GM18951 (cell line): Measurements from ENCODE around the gene NPLOC4.
"Not testable (repeated sequence)": the region's sequence is repeated elsewhere in the genome, so short reads cannot be mapped to it uniquely, and the experiment has no call there.

Experiments used
- POLR2A ChIP-seq: IDR thresholded peaks from 4 replicates; pipeline ENCODE4 v1.6.1; 2011; ENCODE audit warnings: mild to moderate bottlenecking; ENCODE audit not compliant: insufficient read length, insufficient read depth; ENCODE audit errors: extremely low read depth
- in situ Hi-C: fragments of 300-500 bp; cut with MboI; formaldehyde crosslinking; loops from one replicate; pipeline ENCODE4 v1.12.0; 2022; ENCODE audit warnings: low sequenced_read_pairs, mixed read lengths, inconsistent platforms; ENCODE audit not compliant: unreplicated experiment

NPLOC4 gene

GRCh38 chr17:81636505-81637288 lies at the start of gene NPLOC4, which contains the start of gene TSPAN10:
Gene NPLOC4, minus strand, starts transcription at chr17:81637112. Its CDS starts 182 bp downstream, at chr17:81636930.
Gene TSPAN10, plus strand, starts transcription at chr17:81637196. Its CDS starts 5,217 bp downstream, at chr17:81642413.
- peak; percentile 89 for TF ChIP-seq POLR2A
- in situ Hi-C loops: no loop called here

DNA sequence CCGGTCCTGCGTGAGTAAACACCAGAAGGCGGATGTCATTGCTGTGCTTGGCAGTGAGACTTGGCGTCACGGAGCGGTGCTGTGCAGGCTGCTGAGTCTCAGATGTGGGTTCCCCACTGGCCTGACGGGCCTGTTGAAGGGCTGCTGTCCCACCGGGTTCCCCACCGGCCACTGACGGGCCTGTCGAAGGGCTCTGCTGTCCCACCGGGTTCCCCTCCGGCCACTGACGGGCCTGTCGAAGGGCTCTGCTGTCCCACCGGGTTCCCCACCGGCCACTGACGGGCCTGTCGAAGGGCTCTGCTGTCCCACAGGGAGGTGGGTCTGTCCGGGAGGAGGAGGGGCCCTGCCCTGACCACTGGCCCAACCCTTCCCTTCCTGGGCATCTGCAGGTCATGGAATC lies 49.7 kb upstream of the NPLOC4 start:
- no peak for TF ChIP-seq POLR2A
- in situ Hi-C loops: no loop called here

DNA sequence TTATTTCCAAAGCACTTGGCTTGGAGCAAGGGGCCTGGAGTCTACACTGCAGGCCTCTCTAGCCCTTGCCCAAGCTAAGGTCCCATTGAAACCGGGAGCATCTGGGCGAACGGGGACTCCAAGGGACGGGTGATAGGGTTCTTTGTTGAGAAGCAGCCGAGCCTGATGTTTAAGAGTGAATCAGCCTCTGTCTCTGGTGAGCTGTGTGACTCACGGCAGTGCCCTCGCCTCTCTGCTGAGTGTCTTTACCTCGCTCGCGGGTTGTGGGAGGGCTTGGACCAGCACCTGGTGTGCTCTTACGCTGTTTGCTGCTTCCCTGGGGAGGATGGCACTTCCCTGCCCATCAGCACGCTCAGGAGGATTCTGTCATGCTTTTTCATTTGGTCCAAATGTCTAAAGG lies 48.2 kb upstream of the NPLOC4 start:
- in situ Hi-C loops: no loop called here
- no peak for TF ChIP-seq POLR2A

- no peak for TF ChIP-seq POLR2A
- in situ Hi-C loops: no loop called here
These were observed 47.6 kb upstream of the NPLOC4 start for GRCh38 chr17:81684442-81684911.

GRCh38 chr17:81683584-81684441 lies 46.9 kb upstream of the NPLOC4 start, which contains the start of the genes ARL16 and HGS:
Gene ARL16, minus strand, starts transcription at chr17:81683797. Its CDS starts 44 bp downstream, at chr17:81683753.
Gene HGS, plus strand, starts transcription at chr17:81684011. Its CDS starts 56 bp downstream, at chr17:81684067.
- TF ChIP-seq POLR2A: peak; percentile 77
- in situ Hi-C loops: no loop called here

DNA sequence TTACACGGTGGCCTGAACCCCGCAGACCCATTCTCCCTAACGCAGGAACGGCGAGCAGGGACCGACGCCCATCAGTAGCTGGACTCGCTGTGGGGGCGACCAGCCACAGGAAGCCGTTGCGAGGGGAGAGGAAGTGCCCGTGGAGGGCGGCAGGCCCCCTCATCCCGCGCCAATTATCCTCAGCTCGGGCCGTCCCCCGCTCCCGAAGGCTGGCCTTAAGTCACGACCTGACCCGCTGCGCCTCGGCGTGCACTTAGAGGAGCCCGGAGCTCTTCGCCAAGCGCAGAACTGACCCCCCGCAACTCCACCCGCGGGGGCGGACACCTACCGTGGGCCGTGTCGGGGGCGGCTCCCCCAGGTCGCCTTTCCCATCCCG lies 46.3 kb upstream of the NPLOC4 start:
- in situ Hi-C loops: no loop called here
- no peak for TF ChIP-seq POLR2A

DNA sequence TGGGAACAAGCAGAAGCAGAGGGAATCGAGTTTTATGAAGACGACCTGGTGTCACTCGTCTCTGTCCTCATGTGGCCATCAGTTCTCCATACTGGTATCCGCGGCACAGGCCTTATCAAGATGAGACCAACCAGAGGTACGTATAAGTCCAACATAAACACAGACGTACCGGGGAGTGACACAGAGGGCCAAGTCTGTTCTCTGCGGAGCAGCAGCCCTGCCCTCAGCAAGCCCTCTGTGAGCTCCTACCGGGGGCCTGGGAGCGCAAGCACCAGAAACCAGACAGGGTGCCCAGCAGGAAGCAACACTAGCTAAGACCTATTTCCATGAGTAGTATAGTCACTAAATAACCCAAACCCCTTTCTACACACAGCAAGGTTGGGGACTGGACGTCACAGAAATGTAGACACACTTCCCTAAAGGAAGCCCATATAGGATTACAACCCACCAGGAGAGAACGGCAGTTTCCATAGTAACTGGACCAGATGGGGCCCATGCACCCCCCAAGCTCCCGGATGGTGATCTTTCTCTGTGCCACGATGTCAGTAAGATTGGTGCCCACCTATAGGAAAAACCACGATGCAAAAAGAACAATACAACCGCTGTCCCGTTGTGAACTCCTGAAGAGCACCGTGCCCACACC lies 45.8 kb upstream of the NPLOC4 start:
- in situ Hi-C loops: no loop called here
- TF ChIP-seq POLR2A: no peak

DNA sequence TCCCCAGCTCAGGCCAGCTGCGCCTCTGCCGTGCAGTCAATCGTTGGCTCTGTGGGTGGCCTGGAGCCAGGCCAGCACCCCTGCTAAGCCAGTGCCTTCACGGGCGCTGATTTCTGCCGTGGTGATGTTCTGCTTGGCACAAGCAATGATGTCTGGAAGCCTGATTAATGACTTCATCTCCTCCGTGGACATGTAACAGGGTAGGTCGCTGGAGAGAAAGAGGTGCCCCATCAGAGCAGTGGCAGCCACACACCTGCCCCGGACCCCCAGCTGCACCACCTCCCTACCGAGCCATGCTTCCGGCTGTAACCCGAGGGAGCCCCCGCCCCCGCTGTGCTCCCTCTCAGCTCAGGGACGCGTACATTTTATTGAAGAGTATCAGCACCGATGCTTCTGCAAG lies 44.8 kb upstream of the NPLOC4 start:
- in situ Hi-C loops: no loop called here
- no peak for TF ChIP-seq POLR2A

GRCh38 chr17:81680150-81680549 lies 43.2 kb upstream of the NPLOC4 start:
- in situ Hi-C loops: no loop called here
- TF ChIP-seq POLR2A: no peak

DNA sequence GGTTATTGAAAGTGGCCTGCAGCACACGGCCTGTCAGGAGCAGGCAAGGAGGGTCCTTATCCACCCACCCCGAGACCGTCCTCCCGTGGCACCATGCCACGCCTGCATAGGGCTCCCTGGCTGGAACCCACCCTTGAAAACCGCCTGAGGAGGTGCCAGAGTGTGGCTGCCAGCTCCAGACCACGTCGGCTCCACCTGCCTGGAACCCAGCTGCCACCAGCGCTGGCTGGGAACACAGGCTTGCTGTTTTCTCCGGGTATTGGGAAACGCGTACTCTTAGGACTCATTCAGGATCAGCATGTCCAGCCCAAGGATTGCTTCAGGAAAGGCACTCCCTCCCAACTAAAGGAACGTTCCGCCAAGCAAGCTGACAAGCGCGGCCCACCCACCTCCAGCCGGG lies 40.0 kb upstream of the NPLOC4 start:
- TF ChIP-seq POLR2A: no peak
- in situ Hi-C loops: no loop called here

- in situ Hi-C loops: not testable (repeated sequence)
These were observed 38.8 kb upstream of the NPLOC4 start for GRCh38 chr17:81675515-81676221.

GRCh38 chr17:81673561-81674258 lies 36.8 kb upstream of the NPLOC4 start:
- no peak for TF ChIP-seq POLR2A
- in situ Hi-C loops: no loop called here
